Superior temporal gyrus (tissue), 1 donor: Measurements from ENCODE around the gene MPPED1.

Source experiments
- DNase-seq: peaks from one replicate; pipeline ENCODE4 v3.0.0-alpha.2; 2016; ENCODE audit errors: extremely low spot score

MPPED1 gene

GRCh38 chr22:43497956-43498855 lies 86.4 kb downstream of the MPPED1 start:
- DNase-seq = no peak

GRCh38 chr22:43498856-43499253 lies 87.0 kb downstream of the MPPED1 start:
- no peak for DNase-seq

- no peak for DNase-seq
Measured at GRCh38 chr22:43500792-43501785, 89.3 kb downstream of the MPPED1 start.

GRCh38 chr22:43501878-43502277 lies 90.1 kb downstream of the MPPED1 start:
- peak; percentile 41 for DNase-seq

- no peak for DNase-seq
Measured at GRCh38 chr22:43502306-43502874, 90.6 kb downstream of the MPPED1 start.

GRCh38 chr22:43504068-43504467 lies 92.3 kb downstream of the MPPED1 start:
- DNase-seq = no peak

GRCh38 chr22:43504666-43505261 lies 93.0 kb downstream of the MPPED1 start:
- no peak for DNase-seq

- no peak for DNase-seq
Measured at GRCh38 chr22:43505423-43505822, 93.6 kb downstream of the MPPED1 start.

- DNase-seq = no peak
Measured at GRCh38 chr22:43505896-43506295, 94.1 kb downstream of the MPPED1 start.

GRCh38 chr22:43506487-43506886 lies 94.7 kb downstream of the MPPED1 start:
- DNase-seq = no peak

- no peak for DNase-seq
Measured at GRCh38 chr22:43507235-43507634, 95.4 kb downstream of the MPPED1 start.

- no peak for DNase-seq
Measured at GRCh38 chr22:43508489-43508888, 96.7 kb downstream of the MPPED1 start.

- no peak for DNase-seq
Measured at GRCh38 chr22:43509337-43509736, 97.5 kb downstream of the MPPED1 start.

- no peak for DNase-seq
Measured at GRCh38 chr22:43510281-43511070, 98.7 kb downstream of the MPPED1 start.

GRCh38 chr22:43511276-43511910 lies 99.6 kb downstream of the MPPED1 start:
- no peak for DNase-seq

- no peak for DNase-seq
Measured at GRCh38 chr22:43512279-43512678, 100.5 kb downstream of the MPPED1 start.

GRCh38 chr22:43514476-43515157 lies 102.8 kb downstream of the MPPED1 start:
- DNase-seq = no peak

GRCh38 chr22:43515411-43515810 lies 103.6 kb downstream of the MPPED1 start:
- DNase-seq = no peak

GRCh38 chr22:43515902-43516301 lies 104.1 kb downstream of the MPPED1 start:
- no peak for DNase-seq

GRCh38 chr22:43516386-43516785 lies 104.6 kb downstream of the MPPED1 start:
- no peak for DNase-seq
